GM21528 (cell line): Measurements from ENCODE around the gene GP1BA.

Experiments used
- ATAC-seq: cut with Tn5 transposase; IDR thresholded peaks from one replicate; pipeline ENCODE4 v1.9.1; 2021; ENCODE audit warnings: mild to moderate bottlenecking, moderate library complexity; ENCODE audit not compliant: unreplicated experiment, low FRiP score

Gene GP1BA

GRCh38 chr17:4949321-4950074 is 17.4 kb downstream of the GP1BA start:
- ATAC-seq = peak; percentile 30

- peak; percentile 1 for ATAC-seq
Observed at GRCh38 chr17:4950075-4950745, 18.1 kb downstream of the GP1BA start.

GRCh38 chr17:4950746-4951204 is 18.7 kb downstream of the GP1BA start, which contains the start of gene ENO3:
ENO3 (plus strand) TSS chr17:4951119; CDS start chr17:4951830, 711 bp downstream.
- ATAC-seq = no peak

- no peak for ATAC-seq
Observed at GRCh38 chr17:4951486-4951885, 19.4 kb downstream of the GP1BA start.

GRCh38 chr17:4953451-4953961 is 21.4 kb downstream of the GP1BA start:
- ATAC-seq = no peak

DNA sequence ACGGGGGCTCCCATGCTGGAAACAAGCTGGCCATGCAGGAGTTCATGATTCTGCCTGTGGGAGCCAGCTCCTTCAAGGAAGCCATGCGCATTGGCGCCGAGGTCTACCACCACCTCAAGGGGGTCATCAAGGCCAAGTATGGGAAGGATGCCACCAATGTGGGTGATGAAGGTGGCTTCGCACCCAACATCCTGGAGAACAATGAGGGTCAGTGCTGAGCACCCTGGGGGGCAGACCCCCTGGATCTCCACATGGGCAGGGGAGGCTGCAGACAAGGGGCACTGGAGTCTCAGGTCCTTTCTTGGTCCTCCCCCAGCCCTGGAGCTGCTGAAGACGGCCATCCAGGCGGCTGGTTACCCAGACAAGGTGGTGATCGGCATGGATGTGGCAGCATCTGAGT is 23.0 kb downstream of the GP1BA start:
- no peak for ATAC-seq

GRCh38 chr17:4956493-4957061 is 24.5 kb downstream of the GP1BA start:
- ATAC-seq = no peak

DNA sequence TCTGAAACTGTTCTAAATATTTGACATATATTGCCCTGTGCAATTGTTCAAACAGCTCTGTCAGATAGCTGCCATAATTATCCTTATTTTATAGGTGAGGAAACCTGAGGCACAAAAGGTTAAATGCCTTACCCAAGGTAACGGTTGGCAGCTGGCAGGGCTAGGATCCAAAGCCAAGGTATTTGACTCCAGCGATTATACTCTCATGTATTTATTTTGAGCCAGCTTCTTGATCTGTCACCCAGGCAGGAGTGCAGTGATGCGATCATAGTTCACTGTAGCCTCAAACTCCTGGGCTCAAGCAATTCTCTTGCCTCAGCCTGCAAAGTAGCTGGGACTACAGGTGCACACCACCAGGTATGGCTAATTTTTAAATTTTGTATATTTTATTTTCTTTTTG is 26.0 kb downstream of the GP1BA start:
- ATAC-seq = no peak

DNA sequence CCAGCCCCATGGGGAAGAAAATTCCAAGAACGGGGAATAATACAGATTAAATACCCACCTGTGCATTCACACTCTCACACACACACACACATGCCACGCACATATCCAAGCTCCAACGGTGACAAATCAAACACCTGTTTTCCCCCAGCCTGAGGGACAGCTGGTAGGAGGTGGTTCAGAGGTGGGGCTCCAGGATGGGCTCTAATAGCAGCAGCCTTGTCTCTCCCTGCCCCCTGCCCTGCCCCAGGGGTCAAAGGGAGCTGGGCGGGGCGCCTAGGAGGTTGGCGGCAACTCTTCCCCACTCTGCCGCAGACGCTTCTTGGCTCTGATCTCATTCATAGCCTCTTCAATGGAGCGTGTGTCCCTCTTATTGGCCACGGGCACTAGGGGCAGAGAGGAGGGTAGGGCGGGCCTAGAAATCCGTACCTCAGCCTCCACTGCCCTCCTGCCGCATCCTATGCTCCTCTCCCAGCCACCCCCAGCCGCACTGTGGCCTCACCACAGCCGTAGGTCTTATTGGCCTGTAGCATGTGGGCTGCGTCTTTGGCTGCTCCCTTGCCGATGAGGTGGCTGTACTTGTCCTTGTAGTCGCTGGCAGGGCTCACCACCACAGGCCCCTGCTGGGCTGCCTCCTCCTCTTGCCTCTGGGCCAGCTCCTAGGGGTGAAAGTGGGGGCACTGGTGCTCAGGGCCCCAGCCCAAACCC is 27.3 kb downstream of the GP1BA start:
- ATAC-seq = no peak

DNA sequence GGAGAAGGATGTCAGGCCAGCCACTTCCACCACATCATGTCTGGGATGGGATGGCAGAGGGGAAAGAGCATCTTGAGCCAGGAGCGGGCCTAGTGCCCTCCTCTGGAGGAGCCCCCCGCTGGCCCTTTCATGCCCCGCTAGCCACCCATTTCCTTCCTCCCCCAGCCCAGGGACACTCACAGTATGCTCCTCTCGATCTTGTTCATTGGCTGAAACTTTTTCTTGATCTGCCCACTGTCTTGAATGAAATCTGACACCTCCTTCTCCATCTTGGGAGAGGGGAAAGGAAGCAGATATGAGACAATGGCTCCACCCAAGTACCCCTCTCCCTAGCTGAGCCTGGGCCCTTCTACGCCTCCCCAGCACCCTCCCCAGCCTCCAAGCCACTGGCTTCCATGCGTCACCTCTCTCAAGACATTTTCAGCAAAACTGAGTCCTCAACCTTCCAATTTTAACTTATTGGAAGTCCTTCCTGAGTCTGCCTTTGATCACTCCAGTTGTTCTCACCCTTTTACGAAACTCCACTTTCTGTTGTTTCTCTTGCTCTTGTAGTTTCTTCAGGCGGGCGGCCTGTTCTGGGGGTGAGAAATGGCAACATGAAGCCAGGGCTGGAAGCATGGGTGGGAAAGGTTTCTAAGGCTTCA is 28.3 kb downstream of the GP1BA start:
- no peak for ATAC-seq

- ATAC-seq = no peak
Observed at GRCh38 chr17:4965311-4965986, 33.4 kb downstream of the GP1BA start.

- ATAC-seq = peak; percentile 77
Observed at GRCh38 chr17:4966844-4967538, 34.9 kb downstream of the GP1BA start.

GRCh38 chr17:4967539-4968485 is 35.7 kb downstream of the GP1BA start, which contains the start of gene SPAG7:
SPAG7 (minus strand) TSS chr17:4967817; CDS start chr17:4967804, 13 bp downstream.
- peak; percentile 66 for ATAC-seq

GRCh38 chr17:4968486-4969046 is 36.5 kb downstream of the GP1BA start:
- no peak for ATAC-seq

GRCh38 chr17:4969047-4969550 is 37.0 kb downstream of the GP1BA start:
- no peak for ATAC-seq

- ATAC-seq = no peak
Observed at GRCh38 chr17:4969551-4970173, 37.6 kb downstream of the GP1BA start.

DNA sequence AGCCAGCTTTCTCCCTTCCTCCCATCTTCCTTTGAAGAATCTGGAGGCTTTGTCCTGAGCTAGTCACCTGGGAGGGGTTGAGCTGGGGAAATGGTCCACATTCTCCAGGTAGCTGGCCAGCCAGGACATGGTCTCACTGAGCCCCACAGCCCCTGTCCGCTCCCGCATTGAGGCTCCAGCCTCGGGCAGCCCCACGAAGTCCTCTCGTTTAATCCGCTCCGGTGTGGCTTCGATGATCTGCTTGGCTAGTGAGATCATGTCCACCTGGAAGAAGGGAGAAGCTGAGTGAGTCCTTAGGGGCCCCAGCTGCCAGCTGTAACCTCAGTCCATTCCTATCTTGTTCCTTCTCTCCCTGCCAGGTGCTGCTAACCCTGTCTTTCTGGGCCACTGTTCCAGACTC is 38.2 kb downstream of the GP1BA start:
- no peak for ATAC-seq
